WTC11 (cell line): ENCODE measurements around the gene FAM53B. TPM values are rescaled to one million over a fixed set of nuclear protein-coding genes. Genes with fewer than 3 reads are reported as not detected.
A peak's percentile ranks its signal among the peaks of the same experiment; 100 is the strongest.

ENCODE experiments used
- ATAC-seq: fragments of 200-7000 bp; cut with Tn5 transposase; 2 replicates; pipeline ENCODE4 v1.10.0; 2021; ENCODE audit warnings: mild to moderate bottlenecking, moderate library complexity
- CTCF ChIA-PET: fragments of 300-600 bp; sonication (Branson Sonifier 250); formaldehyde crosslinking; loops from one replicate; lab custom pipeline; 2021; ENCODE audit warnings: antibody characterized with exemption; lab: Charles Lee
- POLR2A ChIA-PET: fragments of 350-600 bp; sonication (Branson Sonifier 250); formaldehyde crosslinking; loops from one replicate; lab custom pipeline; 2021; ENCODE audit warnings: antibody characterized with exemption; lab: Charles Lee
- DNase-seq: peaks from one replicate; pipeline ENCODE4 v3.0.0; 2021; ENCODE audit warnings: low spot score
- H3K27ac Mint-ChIP-seq: 2 replicates; pipeline ENCODE4 v1.8.0; 2021; ENCODE audit warnings: mixed read lengths
- H3K27me3 Mint-ChIP-seq: 2 replicates; pipeline ENCODE4 v1.8.0; 2021; ENCODE audit warnings: low read depth, mild to moderate bottlenecking, moderate library complexity, mixed read lengths
- H3K36me3 Mint-ChIP-seq: 2 replicates; pipeline ENCODE4 v1.8.0; 2021; ENCODE audit warnings: mixed read lengths
- H3K4me1 Mint-ChIP-seq: 2 replicates; pipeline ENCODE4 v1.8.0; 2022; ENCODE audit warnings: mixed read lengths
- H3K4me3 Mint-ChIP-seq: 2 replicates; pipeline ENCODE4 v1.8.0; 2021; ENCODE audit warnings: mild to moderate bottlenecking, moderate library complexity, mixed read lengths
- H3K9me3 Mint-ChIP-seq: 2 replicates; pipeline ENCODE4 v1.8.0; 2021; ENCODE audit warnings: mixed read lengths
- CREM ChIP-seq: sonication (generic); formaldehyde crosslinking; IDR thresholded peaks from 2 replicates; pipeline ENCODE4 v1.8.1; 2022; ENCODE audit warnings: mild to moderate bottlenecking, missing genetic modification reagents, moderate library complexity
- ELF4 ChIP-seq: sonication (generic); formaldehyde crosslinking; IDR thresholded peaks from 2 replicates; pipeline ENCODE4 v1.8.1; 2022; ENCODE audit warnings: low read depth, mild to moderate bottlenecking, moderate library complexity, missing genetic modification reagents
- IRF2 ChIP-seq: sonication (generic); formaldehyde crosslinking; IDR thresholded peaks from 2 replicates; pipeline ENCODE4 v1.8.0; 2022; ENCODE audit warnings: low read depth, missing genetic modification reagents, borderline replicate concordance
- JUN ChIP-seq: sonication (generic); formaldehyde crosslinking; IDR thresholded peaks from 2 replicates; pipeline ENCODE4 v1.8.0; 2023; ENCODE audit warnings: mild to moderate bottlenecking, missing genetic modification reagents
- NFYB ChIP-seq: sonication (generic); formaldehyde crosslinking; conservative IDR thresholded peaks from 2 replicates; pipeline ENCODE4 v1.8.0; 2022; ENCODE audit warnings: low read depth, missing genetic modification reagents
- NR3C1 ChIP-seq: sonication (generic); formaldehyde crosslinking; conservative IDR thresholded peaks from 2 replicates; pipeline ENCODE4 v1.8.1; 2023; ENCODE audit warnings: low read depth, mild to moderate bottlenecking, missing genetic modification reagents
- SMAD4 ChIP-seq: sonication (generic); formaldehyde crosslinking; IDR thresholded peaks from 2 replicates; pipeline ENCODE4 v1.8.0; 2022; ENCODE audit warnings: mild to moderate bottlenecking, missing genetic modification reagents
- SP1 ChIP-seq: sonication (generic); formaldehyde crosslinking; conservative IDR thresholded peaks from 2 replicates; pipeline ENCODE4 v1.8.1; 2022; ENCODE audit warnings: missing genetic modification reagents
- TCF7 ChIP-seq: sonication (generic); formaldehyde crosslinking; IDR thresholded peaks from 2 replicates; pipeline ENCODE4 v1.8.0; 2022; ENCODE audit warnings: mild to moderate bottlenecking, low read depth, missing genetic modification reagents, moderate library complexity
- TEAD1 ChIP-seq: sonication (generic); formaldehyde crosslinking; IDR thresholded peaks from 2 replicates; pipeline ENCODE4 v1.8.0; 2022; ENCODE audit warnings: mild to moderate bottlenecking, missing genetic modification reagents
- TP53 ChIP-seq: sonication (generic); formaldehyde crosslinking; IDR thresholded peaks from 2 replicates; pipeline ENCODE4 v1.8.1; 2023; ENCODE audit warnings: mild to moderate bottlenecking, missing genetic modification reagents
- ZNF263 ChIP-seq: sonication (generic); formaldehyde crosslinking; IDR thresholded peaks from 2 replicates; pipeline ENCODE4 v1.8.1; 2022; ENCODE audit warnings: low read depth, mild to moderate bottlenecking, moderate library complexity, missing genetic modification reagents
- ZNF396 ChIP-seq: fragments of 250-450 bp; sonication (Bioruptor Pico); IDR thresholded peaks from 2 replicates; pipeline ENCODE4 v1.8.0; 2021; ENCODE audit warnings: mild to moderate bottlenecking, moderate library complexity, borderline replicate concordance
- ZNF416 ChIP-seq: fragments of 250-450 bp; sonication (Bioruptor Pico); IDR thresholded peaks from 2 replicates; pipeline ENCODE4 v1.9.0; 2021; ENCODE audit warnings: mild to moderate bottlenecking, inconsistent platforms
- total RNA-seq: library from RNA; stranded (reverse); gene quantifications from 3 replicates; pipeline ENCODE4 v1.2.3, GENCODE V29; 2021
- TF ChIP-seq, protein P1 (sequence below): sonication (generic); formaldehyde crosslinking; conservative IDR thresholded peaks from 2 replicates; pipeline ENCODE4 v1.8.1; 2023; ENCODE audit warnings: mild to moderate bottlenecking, low read depth, missing genetic modification reagents, moderate library complexity
- TF ChIP-seq, protein P2 (sequence below): sonication (generic); formaldehyde crosslinking; IDR thresholded peaks from 2 replicates; pipeline ENCODE4 v1.8.1; 2023; ENCODE audit warnings: mild to moderate bottlenecking, missing genetic modification reagents, moderate library complexity
- TF ChIP-seq, protein P3 (sequence below): sonication (generic); formaldehyde crosslinking; IDR thresholded peaks from 2 replicates; pipeline ENCODE4 v1.8.0; 2023; ENCODE audit warnings: mild to moderate bottlenecking, missing genetic modification reagents
- TF ChIP-seq, protein P4 (sequence below): sonication (generic); formaldehyde crosslinking; IDR thresholded peaks from 2 replicates; pipeline ENCODE4 v1.8.1; 2022; ENCODE audit warnings: mild to moderate bottlenecking, moderate library complexity, missing genetic modification reagents
- TF ChIP-seq, protein P5 (sequence below): fragments of 250-450 bp; sonication (Bioruptor Pico); IDR thresholded peaks from 2 replicates; pipeline ENCODE4 v1.9.0; 2021; ENCODE audit warnings: mild to moderate bottlenecking, borderline replicate concordance
- TF ChIP-seq, protein P6 (sequence below): sonication (generic); formaldehyde crosslinking; IDR thresholded peaks from 2 replicates; pipeline ENCODE4 v1.8.0; 2022; ENCODE audit warnings: mild to moderate bottlenecking, missing genetic modification reagents
- TF ChIP-seq, protein P7 (sequence below): fragments of 250-450 bp; sonication (Bioruptor Pico); IDR thresholded peaks from 2 replicates; pipeline ENCODE4 v1.9.0; 2021; ENCODE audit warnings: mild to moderate bottlenecking

FAM53B gene
- total RNA-seq, 1 experiment from 2014 or later, result 21.3 TPM

DNA sequence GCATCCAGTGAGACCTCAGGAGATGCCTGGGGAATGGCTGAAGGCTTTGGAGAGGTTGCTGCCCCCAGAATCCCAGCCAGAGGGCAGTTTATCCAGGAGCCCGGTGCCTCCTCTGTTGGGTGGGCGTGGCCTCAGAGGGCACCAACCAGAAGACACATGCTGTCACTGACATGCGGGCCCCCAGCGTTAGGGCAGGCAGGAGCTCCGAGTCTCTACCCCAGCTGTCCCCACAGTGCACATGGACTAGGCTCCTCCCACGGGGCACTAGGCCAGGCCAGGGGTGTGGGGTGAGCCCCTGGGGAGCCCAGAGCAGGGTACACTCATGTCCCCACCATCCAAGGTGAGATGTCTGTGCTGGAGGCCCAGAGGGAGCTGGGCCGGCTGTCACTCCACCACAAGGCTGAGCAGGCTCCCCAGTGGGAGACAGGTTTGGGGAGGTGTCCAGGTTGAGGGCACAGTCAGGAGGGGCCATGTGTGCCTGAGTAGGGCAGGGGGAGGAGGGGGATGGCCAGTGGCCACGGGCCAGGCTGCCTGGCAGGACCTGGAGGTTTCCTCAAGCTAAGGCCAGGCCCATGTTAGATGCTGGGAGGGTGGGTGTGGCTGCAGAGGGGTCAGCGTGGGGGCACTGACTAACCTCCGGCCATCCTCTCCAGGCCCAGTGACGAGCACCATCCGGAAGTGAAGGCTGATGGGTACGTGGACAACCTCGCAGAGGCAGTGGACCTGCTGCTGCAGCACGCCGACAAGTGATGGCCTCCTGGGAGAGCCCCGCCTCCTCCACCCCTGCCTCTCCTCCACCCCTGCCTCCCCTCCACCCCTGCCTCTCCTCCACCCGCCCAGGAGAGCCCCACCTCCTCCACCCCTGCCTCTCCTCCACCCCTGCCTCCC lies 131.3 kb downstream of the FAM53B start:
- no peaks in the 10 kb centered on the region for H3K36me3 Mint-ChIP-seq
- ChIA-PET POLR2A (interaction anchor here (0.6 to 1.7 kb wide), 2 partner anchors 9 to 14 kb away, joined by 3 to 4 read pairs; no protein-coding TSS in a partner anchor), CTCF (interaction anchor here (0.6 to 2.4 kb wide), 17 partner anchors 8 to 144 kb away, joined by 3 to 16 read pairs (median 4); no protein-coding TSS in a partner anchor)
- peak; percentile 78 for ATAC-seq
- no peak for TF ChIP-seq ZNF416 (CRISPR knock-in tag)
- TF ChIP-seq CREM (CRISPR knock-in tag), result no peak
- no peak for TF ChIP-seq ZNF263
- TF ChIP-seq NR3C1 (CRISPR knock-in tag), result no peak
- no peak for TF ChIP-seq TP53 (CRISPR knock-in tag)
- TF ChIP-seq, protein P1, sequence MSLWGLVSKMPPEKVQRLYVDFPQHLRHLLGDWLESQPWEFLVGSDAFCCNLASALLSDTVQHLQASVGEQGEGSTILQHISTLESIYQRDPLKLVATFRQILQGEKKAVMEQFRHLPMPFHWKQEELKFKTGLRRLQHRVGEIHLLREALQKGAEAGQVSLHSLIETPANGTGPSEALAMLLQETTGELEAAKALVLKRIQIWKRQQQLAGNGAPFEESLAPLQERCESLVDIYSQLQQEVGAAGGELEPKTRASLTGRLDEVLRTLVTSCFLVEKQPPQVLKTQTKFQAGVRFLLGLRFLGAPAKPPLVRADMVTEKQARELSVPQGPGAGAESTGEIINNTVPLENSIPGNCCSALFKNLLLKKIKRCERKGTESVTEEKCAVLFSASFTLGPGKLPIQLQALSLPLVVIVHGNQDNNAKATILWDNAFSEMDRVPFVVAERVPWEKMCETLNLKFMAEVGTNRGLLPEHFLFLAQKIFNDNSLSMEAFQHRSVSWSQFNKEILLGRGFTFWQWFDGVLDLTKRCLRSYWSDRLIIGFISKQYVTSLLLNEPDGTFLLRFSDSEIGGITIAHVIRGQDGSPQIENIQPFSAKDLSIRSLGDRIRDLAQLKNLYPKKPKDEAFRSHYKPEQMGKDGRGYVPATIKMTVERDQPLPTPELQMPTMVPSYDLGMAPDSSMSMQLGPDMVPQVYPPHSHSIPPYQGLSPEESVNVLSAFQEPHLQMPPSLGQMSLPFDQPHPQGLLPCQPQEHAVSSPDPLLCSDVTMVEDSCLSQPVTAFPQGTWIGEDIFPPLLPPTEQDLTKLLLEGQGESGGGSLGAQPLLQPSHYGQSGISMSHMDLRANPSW (CRISPR knock-in tag), result no peak
- TF ChIP-seq, protein P2, sequence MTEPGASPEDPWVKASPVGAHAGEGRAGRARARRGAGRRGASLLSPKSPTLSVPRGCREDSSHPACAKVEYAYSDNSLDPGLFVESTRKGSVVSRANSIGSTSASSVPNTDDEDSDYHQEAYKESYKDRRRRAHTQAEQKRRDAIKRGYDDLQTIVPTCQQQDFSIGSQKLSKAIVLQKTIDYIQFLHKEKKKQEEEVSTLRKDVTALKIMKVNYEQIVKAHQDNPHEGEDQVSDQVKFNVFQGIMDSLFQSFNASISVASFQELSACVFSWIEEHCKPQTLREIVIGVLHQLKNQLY (CRISPR knock-in tag), result no peak
- TF ChIP-seq, protein P3, sequence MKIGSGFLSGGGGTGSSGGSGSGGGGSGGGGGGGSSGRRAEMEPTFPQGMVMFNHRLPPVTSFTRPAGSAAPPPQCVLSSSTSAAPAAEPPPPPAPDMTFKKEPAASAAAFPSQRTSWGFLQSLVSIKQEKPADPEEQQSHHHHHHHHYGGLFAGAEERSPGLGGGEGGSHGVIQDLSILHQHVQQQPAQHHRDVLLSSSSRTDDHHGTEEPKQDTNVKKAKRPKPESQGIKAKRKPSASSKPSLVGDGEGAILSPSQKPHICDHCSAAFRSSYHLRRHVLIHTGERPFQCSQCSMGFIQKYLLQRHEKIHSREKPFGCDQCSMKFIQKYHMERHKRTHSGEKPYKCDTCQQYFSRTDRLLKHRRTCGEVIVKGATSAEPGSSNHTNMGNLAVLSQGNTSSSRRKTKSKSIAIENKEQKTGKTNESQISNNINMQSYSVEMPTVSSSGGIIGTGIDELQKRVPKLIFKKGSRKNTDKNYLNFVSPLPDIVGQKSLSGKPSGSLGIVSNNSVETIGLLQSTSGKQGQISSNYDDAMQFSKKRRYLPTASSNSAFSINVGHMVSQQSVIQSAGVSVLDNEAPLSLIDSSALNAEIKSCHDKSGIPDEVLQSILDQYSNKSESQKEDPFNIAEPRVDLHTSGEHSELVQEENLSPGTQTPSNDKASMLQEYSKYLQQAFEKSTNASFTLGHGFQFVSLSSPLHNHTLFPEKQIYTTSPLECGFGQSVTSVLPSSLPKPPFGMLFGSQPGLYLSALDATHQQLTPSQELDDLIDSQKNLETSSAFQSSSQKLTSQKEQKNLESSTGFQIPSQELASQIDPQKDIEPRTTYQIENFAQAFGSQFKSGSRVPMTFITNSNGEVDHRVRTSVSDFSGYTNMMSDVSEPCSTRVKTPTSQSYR (CRISPR knock-in tag), result no peak
- TF ChIP-seq, protein P4, sequence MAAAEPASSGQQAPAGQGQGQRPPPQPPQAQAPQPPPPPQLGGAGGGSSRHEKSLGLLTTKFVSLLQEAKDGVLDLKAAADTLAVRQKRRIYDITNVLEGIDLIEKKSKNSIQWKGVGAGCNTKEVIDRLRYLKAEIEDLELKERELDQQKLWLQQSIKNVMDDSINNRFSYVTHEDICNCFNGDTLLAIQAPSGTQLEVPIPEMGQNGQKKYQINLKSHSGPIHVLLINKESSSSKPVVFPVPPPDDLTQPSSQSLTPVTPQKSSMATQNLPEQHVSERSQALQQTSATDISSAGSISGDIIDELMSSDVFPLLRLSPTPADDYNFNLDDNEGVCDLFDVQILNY (CRISPR knock-in tag), result no peak
- no peak for TF ChIP-seq TEAD1 (CRISPR knock-in tag)
- TF ChIP-seq NFYB, result no peak
- no peak for TF ChIP-seq ELF4 (CRISPR knock-in tag)
- no peak for TF ChIP-seq ZNF396 (CRISPR knock-in tag)
- TF ChIP-seq TCF7 (CRISPR knock-in tag), result no peak
- H3K4me1 Mint-ChIP-seq, result peaks cover 16% of the 10 kb centered on the region
- H3K27ac Mint-ChIP-seq, result no peak overlapping the region
- H3K27me3 Mint-ChIP-seq, result no peaks in the 10 kb centered on the region; the same call in 1 of the 2 replicates
- H3K9me3 Mint-ChIP-seq, result no peaks in the 10 kb centered on the region
- DNase-seq, result peak; percentile 72
- H3K4me3 Mint-ChIP-seq, result no peak overlapping the region

DNA sequence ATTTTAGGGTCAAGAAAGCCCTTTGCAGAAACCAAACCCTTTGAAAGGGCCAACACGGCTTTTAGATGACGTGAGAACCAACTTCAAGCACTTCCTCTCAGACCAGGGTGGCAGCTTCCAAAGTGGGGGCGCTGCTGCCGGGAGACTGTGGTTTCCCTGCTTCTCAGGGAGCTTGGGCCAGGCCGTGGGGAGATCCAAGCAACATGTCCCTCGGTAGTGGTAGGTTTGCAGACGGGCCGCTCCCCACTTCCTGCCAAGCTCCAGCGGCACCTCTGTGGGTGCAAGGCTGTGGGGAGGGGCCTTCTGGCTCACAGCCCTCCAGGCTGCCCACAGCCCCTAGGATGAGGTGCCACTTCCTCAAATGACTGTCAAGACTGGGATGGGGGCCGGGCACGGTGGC lies 132.4 kb downstream of the FAM53B start:
- no peaks in the 10 kb centered on the region for H3K9me3 Mint-ChIP-seq
- ATAC-seq (no peak), DNase-seq (no peak)
- H3K4me3 Mint-ChIP-seq, result no peak overlapping the region
- no peaks in the 10 kb centered on the region; the same call in 1 of the 2 replicates for H3K27me3 Mint-ChIP-seq
- no peak overlapping the region for H3K27ac Mint-ChIP-seq
- peaks cover 16% of the 10 kb centered on the region for H3K4me1 Mint-ChIP-seq
- ChIA-PET POLR2A (interaction anchor here (1.7 kb wide), 1 partner anchor 15 kb away, joined by 4 read pairs; no protein-coding TSS in a partner anchor), CTCF (interaction anchor here (0.9 to 2.4 kb wide), 8 partner anchors 8 to 127 kb away, joined by 3 to 16 read pairs (median 4); no protein-coding TSS in a partner anchor)
- no peaks in the 10 kb centered on the region for H3K36me3 Mint-ChIP-seq
- TF ChIP-seq TCF7 (CRISPR knock-in tag), result no peak
- TF ChIP-seq, protein P5, sequence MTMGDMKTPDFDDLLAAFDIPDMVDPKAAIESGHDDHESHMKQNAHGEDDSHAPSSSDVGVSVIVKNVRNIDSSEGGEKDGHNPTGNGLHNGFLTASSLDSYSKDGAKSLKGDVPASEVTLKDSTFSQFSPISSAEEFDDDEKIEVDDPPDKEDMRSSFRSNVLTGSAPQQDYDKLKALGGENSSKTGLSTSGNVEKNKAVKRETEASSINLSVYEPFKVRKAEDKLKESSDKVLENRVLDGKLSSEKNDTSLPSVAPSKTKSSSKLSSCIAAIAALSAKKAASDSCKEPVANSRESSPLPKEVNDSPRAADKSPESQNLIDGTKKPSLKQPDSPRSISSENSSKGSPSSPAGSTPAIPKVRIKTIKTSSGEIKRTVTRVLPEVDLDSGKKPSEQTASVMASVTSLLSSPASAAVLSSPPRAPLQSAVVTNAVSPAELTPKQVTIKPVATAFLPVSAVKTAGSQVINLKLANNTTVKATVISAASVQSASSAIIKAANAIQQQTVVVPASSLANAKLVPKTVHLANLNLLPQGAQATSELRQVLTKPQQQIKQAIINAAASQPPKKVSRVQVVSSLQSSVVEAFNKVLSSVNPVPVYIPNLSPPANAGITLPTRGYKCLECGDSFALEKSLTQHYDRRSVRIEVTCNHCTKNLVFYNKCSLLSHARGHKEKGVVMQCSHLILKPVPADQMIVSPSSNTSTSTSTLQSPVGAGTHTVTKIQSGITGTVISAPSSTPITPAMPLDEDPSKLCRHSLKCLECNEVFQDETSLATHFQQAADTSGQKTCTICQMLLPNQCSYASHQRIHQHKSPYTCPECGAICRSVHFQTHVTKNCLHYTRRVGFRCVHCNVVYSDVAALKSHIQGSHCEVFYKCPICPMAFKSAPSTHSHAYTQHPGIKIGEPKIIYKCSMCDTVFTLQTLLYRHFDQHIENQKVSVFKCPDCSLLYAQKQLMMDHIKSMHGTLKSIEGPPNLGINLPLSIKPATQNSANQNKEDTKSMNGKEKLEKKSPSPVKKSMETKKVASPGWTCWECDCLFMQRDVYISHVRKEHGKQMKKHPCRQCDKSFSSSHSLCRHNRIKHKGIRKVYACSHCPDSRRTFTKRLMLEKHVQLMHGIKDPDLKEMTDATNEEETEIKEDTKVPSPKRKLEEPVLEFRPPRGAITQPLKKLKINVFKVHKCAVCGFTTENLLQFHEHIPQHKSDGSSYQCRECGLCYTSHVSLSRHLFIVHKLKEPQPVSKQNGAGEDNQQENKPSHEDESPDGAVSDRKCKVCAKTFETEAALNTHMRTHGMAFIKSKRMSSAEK (CRISPR knock-in tag), result no peak
- TF ChIP-seq, protein P6, sequence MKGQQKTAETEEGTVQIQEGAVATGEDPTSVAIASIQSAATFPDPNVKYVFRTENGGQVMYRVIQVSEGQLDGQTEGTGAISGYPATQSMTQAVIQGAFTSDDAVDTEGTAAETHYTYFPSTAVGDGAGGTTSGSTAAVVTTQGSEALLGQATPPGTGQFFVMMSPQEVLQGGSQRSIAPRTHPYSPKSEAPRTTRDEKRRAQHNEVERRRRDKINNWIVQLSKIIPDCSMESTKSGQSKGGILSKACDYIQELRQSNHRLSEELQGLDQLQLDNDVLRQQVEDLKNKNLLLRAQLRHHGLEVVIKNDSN (CRISPR knock-in tag), result no peak
- no peak for TF ChIP-seq IRF2
- TF ChIP-seq SMAD4 (CRISPR knock-in tag), result no peak
- TF ChIP-seq JUN (CRISPR knock-in tag), result no peak
- TF ChIP-seq, protein P7, sequence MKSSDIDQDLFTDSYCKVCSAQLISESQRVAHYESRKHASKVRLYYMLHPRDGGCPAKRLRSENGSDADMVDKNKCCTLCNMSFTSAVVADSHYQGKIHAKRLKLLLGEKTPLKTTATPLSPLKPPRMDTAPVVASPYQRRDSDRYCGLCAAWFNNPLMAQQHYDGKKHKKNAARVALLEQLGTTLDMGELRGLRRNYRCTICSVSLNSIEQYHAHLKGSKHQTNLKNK (CRISPR knock-in tag), result no peak
- TF ChIP-seq ELF4 (CRISPR knock-in tag), result no peak
- no peak for TF ChIP-seq TP53 (CRISPR knock-in tag)
- no peak for TF ChIP-seq SP1 (CRISPR knock-in tag)
